PFSK-1 (cell line): Measurements from ENCODE around the gene TEKT5.

Source experiments
- FOXP2 ChIP-seq: optimal IDR thresholded peaks from 2 replicates; pipeline ENCODE3; 2011; ENCODE audit warnings: borderline replicate concordance, control low read depth, inconsistent platforms; ENCODE audit not compliant: insufficient read depth; ENCODE audit errors: extremely low read length, extremely low read depth
- POLR2AphosphoS5 ChIP-seq: IDR thresholded peaks from 2 replicates; pipeline ENCODE4 v1.6.1; 2012; ENCODE audit warnings: low read depth, mild to moderate bottlenecking, control low read depth, low read length, moderate library complexity
- REST ChIP-seq, 2 experiments: IDR thresholded peaks; 2 replicates each; pipeline versions ENCODE4 v1.6.1 to v1.8.0; 2011 to 2012; ENCODE audit warnings: low read depth in 2 of 2, low read length in 2 of 2, control low read depth in 1 of 2, inconsistent platforms in 1 of 2, mild to moderate bottlenecking in 1 of 2, moderate library complexity in 1 of 2; ENCODE audit not compliant: insufficient read depth in 1 of 2
- SIN3A ChIP-seq: IDR thresholded peaks from 2 replicates; pipeline ENCODE4 v1.6.1; 2012; ENCODE audit warnings: mild to moderate bottlenecking, low read length, moderate library complexity, borderline replicate concordance; ENCODE audit not compliant: insufficient read depth
- TAF1 ChIP-seq: IDR thresholded peaks from 2 replicates; pipeline ENCODE4 v1.6.1; 2012; ENCODE audit warnings: low read length, control low read depth, borderline replicate concordance; ENCODE audit not compliant: insufficient read depth

TEKT5 gene

GRCh38 chr16:10679921-10680320 is 14.8 kb downstream of the TEKT5 start:
- no peak for TF ChIP-seq REST (IDR thresholded peaks at IDR 0.05; ENCODE audit: insufficient read depth in 1 of 2, low read depth in 2 of 2, low read length in 2 of 2)
- no peak for TF ChIP-seq SIN3A
- TF ChIP-seq FOXP2, result no peak
- TF ChIP-seq POLR2AphosphoS5, result no peak
- no peak for TF ChIP-seq TAF1

GRCh38 chr16:10678655-10679054 is 16.1 kb downstream of the TEKT5 start:
- TF ChIP-seq SIN3A (no peak), POLR2AphosphoS5 (no peak), TAF1 (no peak), REST (IDR thresholded peaks at IDR 0.05; ENCODE audit: insufficient read depth in 1 of 2, low read depth in 2 of 2, low read length in 2 of 2) (no peak), FOXP2 (no peak)

GRCh38 chr16:10676284-10676683 is 18.4 kb downstream of the TEKT5 start:
- no peak for TF ChIP-seq TAF1
- TF ChIP-seq REST (IDR thresholded peaks at IDR 0.05; ENCODE audit: insufficient read depth in 1 of 2, low read depth in 2 of 2, low read length in 2 of 2), result no peak
- no peak for TF ChIP-seq FOXP2
- TF ChIP-seq POLR2AphosphoS5, result no peak
- TF ChIP-seq SIN3A, result no peak

- no peak for TF ChIP-seq FOXP2
- no peak for TF ChIP-seq SIN3A
- TF ChIP-seq REST (IDR thresholded peaks at IDR 0.05; ENCODE audit: insufficient read depth in 1 of 2, low read depth in 2 of 2, low read length in 2 of 2), result no peak
- no peak for TF ChIP-seq TAF1
- TF ChIP-seq POLR2AphosphoS5, result no peak
Measured at GRCh38 chr16:10675861-10676260, 18.9 kb downstream of the TEKT5 start.

- TF ChIP-seq FOXP2, result no peak
Measured at GRCh38 chr16:10675216-10675615, 19.5 kb downstream of the TEKT5 start.
